GM13977 (cell line): ENCODE results near the gene KIAA1671.

Experiments
- DNase-seq: peaks from one replicate; pipeline ENCODE4 v3.0.0; 2012; ENCODE audit warnings: low spot score
- in situ Hi-C: fragments of 300-500 bp; cut with MboI; formaldehyde crosslinking; loops from one replicate; pipeline ENCODE4 v1.12.0; 2022; ENCODE audit warnings: low sequenced_read_pairs, low pct_unique_long_range_greater_than_20kb, mixed read lengths, inconsistent platforms; ENCODE audit not compliant: unreplicated experiment
- TF ChIP-seq, protein P1 (sequence below): IDR thresholded peaks from 2 replicates; pipeline ENCODE4 v1.5.1; 2012; ENCODE audit warnings: mild to moderate bottlenecking, control low read depth; ENCODE audit not compliant: insufficient read depth; ENCODE audit errors: extremely low read depth, missing control alignments

Gene KIAA1671

DNA sequence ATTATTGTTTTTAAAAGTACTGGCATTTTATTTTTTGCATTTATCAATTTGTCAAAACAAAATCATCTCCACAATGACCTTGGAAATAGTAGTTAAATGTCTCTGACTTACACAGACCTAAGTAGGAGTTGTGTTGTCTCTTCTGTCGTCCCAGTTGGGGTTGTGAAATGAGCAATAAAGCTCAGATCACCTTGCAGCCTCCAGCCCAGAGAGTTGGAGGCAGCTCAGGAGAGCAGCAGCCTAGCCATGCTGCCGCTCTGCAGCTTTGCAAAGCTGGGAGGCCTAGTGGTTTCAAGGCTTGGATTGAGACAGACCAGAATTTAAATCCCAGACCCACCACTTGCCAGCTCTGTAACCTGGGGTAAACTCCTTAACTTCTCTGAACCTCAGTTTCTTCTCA, 181.9 kb downstream of the KIAA1671 start:
- TF ChIP-seq, protein P1, sequence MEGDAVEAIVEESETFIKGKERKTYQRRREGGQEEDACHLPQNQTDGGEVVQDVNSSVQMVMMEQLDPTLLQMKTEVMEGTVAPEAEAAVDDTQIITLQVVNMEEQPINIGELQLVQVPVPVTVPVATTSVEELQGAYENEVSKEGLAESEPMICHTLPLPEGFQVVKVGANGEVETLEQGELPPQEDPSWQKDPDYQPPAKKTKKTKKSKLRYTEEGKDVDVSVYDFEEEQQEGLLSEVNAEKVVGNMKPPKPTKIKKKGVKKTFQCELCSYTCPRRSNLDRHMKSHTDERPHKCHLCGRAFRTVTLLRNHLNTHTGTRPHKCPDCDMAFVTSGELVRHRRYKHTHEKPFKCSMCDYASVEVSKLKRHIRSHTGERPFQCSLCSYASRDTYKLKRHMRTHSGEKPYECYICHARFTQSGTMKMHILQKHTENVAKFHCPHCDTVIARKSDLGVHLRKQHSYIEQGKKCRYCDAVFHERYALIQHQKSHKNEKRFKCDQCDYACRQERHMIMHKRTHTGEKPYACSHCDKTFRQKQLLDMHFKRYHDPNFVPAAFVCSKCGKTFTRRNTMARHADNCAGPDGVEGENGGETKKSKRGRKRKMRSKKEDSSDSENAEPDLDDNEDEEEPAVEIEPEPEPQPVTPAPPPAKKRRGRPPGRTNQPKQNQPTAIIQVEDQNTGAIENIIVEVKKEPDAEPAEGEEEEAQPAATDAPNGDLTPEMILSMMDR, result no peak
- in situ Hi-C loops, result no loop called here

DNA sequence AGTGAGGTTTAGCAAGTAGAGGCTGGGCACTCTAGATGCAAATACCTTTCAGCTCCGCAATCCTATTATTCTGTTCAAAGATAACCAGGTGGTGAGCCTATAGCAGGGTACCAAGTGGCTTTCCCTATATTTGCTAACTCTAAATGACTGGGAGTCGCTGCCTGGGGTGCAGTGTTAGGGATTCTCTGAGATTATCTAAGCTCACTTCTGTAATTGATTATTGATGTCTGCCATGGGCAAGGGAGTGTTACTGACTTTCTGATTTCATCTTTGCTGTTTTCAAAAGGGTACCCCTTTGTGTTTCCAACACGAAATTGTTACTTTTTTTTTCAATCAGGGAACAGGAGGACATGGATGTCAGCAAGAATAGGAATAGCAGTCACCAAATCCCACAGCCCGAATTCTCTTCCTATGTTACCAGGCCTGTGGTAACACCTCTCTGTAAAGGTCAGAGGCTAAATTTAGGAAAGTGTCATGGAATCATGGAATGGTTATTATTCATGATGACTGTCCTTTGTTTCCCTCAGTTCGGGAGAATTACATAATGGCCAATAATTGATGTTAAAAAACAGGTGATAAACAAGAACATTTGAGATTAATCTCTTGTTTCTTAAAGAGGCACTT, 184.5 kb downstream of the KIAA1671 start:
- in situ Hi-C loops, result no loop called here
- no peak for DNase-seq
- TF ChIP-seq, protein P1, result no peak

More for the DNA sequence above, 181.9 kb downstream of the KIAA1671 start:
- no peak for DNase-seq

DNA sequence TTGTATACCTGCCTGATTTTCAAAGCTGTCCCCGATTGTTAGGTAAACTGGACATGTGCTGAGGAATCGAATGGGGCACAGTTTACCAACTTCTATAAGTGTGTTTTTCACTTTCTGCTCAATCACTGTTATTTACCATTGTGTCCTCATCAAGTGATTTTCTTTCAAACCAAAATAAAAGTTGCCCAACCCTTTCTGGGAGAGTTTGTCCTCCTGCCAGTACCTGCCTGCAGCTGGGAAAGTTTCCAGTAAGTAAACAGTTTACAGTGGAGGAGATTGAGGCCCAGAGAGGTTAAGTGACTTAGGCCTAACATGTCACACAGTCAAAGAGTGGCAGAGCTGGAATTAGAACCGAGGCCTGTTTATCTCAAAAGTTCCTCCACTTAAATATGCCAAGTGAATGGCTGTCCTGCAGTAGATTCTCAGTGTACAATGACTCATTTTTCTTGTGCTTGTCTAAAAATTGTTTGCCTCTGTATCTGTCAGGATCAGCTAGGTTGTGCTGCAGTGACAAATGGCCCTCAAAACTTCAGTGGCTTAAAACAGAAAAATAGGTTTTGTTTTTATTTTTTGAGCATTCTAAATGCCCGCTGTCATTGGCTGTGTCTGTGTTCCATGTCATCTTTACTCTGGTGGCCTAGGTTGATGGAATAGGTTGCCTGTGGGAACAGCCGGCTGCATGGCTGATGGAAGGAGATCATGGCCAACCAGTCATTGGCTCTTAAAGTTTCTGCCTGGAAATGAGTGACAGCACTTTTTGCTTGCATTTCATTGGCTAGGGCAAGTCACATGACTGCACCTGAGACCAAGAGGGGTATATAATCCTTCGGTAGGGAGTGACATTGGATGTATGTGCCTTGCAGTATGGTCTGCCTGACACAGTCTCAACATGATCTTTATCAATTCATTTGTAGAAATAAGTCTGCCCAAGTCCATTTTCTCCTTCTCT, 185.3 kb downstream of the KIAA1671 start:
- in situ Hi-C loops, result no loop called here
- peak; percentile 32 for DNase-seq
- TF ChIP-seq, protein P1, result no peak

- in situ Hi-C loops, result no loop called here
- DNase-seq, result no peak
- TF ChIP-seq, protein P1, result no peak
Observed at GRCh38 chr22:25139062-25139461, 186.5 kb downstream of the KIAA1671 start.

GRCh38 chr22:25142102-25142501, 189.6 kb downstream of the KIAA1671 start:
- in situ Hi-C loops, result no loop called here
- DNase-seq, result no peak
- TF ChIP-seq, protein P1, result no peak

DNA sequence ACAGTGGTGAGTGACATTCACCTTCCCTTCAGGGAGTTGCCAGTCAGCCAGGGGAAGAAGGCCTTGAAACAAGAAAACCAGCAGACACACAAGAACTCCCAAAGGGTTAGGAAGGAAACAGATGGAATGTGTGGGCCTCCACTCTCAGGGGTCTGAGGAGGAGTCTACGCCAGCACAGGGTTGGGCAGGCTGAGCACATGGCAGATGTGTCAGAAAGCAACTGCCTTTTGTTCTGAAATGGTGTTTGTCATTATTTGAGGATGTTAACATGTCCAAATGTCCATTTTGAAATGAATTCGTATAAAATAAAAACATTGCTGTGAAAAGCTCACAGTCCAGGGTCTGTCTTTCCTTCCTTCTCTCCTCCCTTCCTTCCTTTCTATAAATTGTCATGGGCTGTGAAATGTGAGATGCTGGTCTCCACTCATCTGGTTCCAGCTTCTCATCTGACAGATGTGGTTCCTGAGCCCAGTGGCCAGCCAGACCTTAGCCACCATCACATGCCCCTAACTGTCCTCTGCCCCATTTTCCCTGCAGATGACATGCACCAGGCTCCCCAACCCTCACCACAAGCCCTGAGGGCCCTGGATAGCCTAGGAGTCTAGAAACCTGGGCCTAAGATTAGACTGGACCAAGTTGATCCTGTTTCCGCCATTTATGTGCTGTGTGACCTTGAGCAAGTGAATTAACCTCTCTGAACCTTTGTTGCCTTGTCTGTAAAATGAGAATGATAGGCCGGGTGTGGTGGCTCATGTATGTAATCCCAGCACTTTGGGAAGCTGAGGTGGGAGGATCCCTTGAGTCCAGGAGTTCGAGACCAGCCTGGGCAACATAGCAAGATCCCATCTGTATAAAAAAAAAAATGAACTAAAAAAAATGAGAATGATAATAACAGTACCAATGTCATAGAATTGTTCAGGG, 190.9 kb downstream of the KIAA1671 start:
- DNase-seq, result no peak
- in situ Hi-C loops, result no loop called here
- TF ChIP-seq, protein P1, result no peak
